ENCODE results near the gene LHCGR. TPM values are rescaled to one million over a fixed set of nuclear protein-coding genes. Genes with fewer than 3 reads are reported as not detected.
"Not testable (repeated sequence)": the region's sequence is repeated elsewhere in the genome, so short reads cannot be mapped to it uniquely, and the experiment has no call there.

The LHCGR gene
- total RNA-seq, 1 donor from 2014 or later: 0.12 TPM

DNA sequence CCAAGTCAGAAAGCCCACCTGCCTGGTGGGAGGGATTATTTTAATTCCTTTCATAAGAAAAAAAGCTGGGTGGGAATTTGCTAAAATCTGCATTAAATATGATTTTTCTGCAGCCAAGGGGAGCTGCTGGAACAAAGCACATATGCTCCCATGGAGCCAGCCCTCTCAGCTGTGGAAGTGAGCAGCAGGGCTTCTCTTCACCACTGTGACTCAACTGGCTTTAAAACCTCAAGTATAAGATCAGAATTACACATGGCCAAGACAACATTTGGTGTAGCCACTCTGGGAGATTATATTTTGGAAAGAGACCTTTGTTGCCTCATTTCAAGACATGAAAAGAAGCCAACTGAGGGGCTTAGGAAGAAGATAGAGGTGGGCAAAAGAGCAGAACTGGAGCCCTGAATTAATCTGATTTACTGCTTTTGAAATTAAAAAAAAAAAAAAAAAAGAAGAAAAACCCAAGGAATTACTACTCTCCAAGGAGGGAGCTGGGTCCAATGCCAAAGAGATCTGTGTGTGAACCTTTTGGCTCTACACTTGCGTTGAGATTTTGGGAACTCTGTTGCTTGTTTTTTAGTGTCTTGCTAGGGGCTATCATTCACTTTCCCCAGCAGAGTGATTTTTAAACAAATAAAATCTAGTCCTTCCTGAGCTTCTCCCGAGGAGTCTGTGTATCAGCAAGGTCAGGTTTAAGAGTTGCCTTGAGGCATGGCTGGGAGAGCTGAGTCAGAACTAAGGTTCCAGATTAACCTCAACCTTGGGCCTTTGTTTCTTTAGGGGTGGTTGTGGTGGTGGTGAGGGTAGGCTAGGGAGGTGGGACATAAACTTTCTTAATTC lies 6.0 kb downstream of the LHCGR start:
- no peak overlapping the region for H3K27ac Mint-ChIP-seq (ENCODE audit: unreplicated experiment)
- H3K36me3 Mint-ChIP-seq (ENCODE audit: low read depth): no peaks in the 10 kb centered on the region
- H3K27me3 Mint-ChIP-seq (ENCODE audit: low read depth): peaks cover 2% of the 10 kb centered on the region
- peaks cover 8% of the 10 kb centered on the region for H3K4me1 Mint-ChIP-seq
- H3K4me3 Mint-ChIP-seq: no peak overlapping the region
- TF ChIP-seq, protein P1, sequence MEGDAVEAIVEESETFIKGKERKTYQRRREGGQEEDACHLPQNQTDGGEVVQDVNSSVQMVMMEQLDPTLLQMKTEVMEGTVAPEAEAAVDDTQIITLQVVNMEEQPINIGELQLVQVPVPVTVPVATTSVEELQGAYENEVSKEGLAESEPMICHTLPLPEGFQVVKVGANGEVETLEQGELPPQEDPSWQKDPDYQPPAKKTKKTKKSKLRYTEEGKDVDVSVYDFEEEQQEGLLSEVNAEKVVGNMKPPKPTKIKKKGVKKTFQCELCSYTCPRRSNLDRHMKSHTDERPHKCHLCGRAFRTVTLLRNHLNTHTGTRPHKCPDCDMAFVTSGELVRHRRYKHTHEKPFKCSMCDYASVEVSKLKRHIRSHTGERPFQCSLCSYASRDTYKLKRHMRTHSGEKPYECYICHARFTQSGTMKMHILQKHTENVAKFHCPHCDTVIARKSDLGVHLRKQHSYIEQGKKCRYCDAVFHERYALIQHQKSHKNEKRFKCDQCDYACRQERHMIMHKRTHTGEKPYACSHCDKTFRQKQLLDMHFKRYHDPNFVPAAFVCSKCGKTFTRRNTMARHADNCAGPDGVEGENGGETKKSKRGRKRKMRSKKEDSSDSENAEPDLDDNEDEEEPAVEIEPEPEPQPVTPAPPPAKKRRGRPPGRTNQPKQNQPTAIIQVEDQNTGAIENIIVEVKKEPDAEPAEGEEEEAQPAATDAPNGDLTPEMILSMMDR (conservative IDR thresholded peaks at IDR 0.05): no peak
- no peak for DNase-seq (ENCODE audit: low read depth, low spot score)
- H3K9me3 Mint-ChIP-seq: peaks cover 2% of the 10 kb centered on the region

DNA sequence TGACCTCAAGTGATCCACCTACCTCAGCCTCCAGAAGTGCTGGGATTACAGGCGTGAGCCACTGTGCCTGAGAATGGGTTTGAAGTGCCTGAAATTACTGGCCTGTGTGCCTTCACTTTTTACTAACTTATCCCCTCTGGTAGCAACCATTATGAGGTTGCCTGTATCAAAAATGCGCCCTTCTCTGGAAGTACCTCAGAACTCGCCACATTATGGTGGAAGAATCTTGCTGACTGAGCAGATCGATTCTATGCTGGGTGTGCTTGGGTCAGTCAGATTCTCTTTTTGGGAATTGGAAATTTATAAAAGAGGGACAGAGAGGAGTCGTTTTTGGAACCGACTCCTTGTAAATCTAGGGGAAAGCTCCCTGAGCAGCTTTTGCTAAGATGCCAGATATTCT lies 8.2 kb downstream of the LHCGR start:
- no peaks in the 10 kb centered on the region for H3K4me1 Mint-ChIP-seq
- peaks cover 2% of the 10 kb centered on the region for H3K9me3 Mint-ChIP-seq
- TF ChIP-seq, protein P1 (conservative IDR thresholded peaks at IDR 0.05): no peak
- no peaks in the 10 kb centered on the region for H3K36me3 Mint-ChIP-seq (ENCODE audit: low read depth)
- no peaks in the 10 kb centered on the region for H3K27me3 Mint-ChIP-seq (ENCODE audit: low read depth)
- no peak overlapping the region for H3K27ac Mint-ChIP-seq (ENCODE audit: unreplicated experiment)
- H3K4me3 Mint-ChIP-seq: no peak overlapping the region
- no peak for DNase-seq (ENCODE audit: low read depth, low spot score)

DNA sequence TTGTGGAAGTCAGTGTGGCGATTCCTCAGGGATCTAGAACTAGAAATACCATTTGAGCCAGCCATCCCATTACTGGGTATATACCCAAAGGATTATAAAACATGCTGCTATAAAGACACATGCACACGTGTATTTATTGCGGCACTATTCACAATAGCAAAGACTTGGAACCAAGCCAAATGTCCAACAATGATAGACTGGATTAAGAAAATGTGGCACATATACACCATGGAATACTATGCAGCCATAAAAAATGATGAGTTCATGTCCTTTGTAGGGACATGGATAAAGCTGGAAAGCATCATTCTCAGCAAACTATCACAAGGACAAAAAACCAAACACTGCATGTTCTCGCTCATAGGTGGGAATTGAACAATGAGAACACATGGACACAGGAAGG lies 16.3 kb downstream of the LHCGR start:
- H3K4me3 Mint-ChIP-seq; H3K36me3 Mint-ChIP-seq (ENCODE audit: low read depth); H3K4me1 Mint-ChIP-seq; H3K27me3 Mint-ChIP-seq (ENCODE audit: low read depth); DNase-seq (ENCODE audit: low read depth, low spot score); H3K27ac Mint-ChIP-seq (ENCODE audit: unreplicated experiment); H3K9me3 Mint-ChIP-seq: not testable (repeated sequence)

DNA sequence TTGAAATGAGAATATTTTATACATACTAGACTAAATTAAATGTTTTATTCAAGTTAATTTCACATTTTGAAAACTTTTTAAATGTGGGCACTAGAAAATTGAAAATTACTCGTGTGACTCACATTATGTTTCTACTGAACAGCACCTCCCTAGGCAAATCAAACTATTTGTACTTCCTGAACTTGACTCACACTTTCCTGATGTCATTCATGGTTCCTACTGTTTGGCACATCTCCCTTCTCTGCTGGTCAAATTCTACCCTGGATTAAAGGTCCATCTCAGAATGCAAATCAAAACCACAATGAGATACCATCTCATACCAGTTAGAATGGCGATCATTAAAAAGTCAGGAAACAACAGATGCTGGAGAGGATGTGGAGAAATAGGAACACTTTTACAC lies 16.7 kb downstream of the LHCGR start:
- DNase-seq (ENCODE audit: low read depth, low spot score): no peak
- Mint-ChIP-seq H3K4me1 (peaks cover 9% of the 10 kb centered on the region), H3K4me3 (no peak overlapping the region), H3K9me3 (no peaks in the 10 kb centered on the region), H3K27ac (ENCODE audit: unreplicated experiment) (no peak overlapping the region), H3K36me3 (ENCODE audit: low read depth) (no peaks in the 10 kb centered on the region), H3K27me3 (ENCODE audit: low read depth) (no peaks in the 10 kb centered on the region)
- TF ChIP-seq, protein P1 (conservative IDR thresholded peaks at IDR 0.05): no peak

DNA sequence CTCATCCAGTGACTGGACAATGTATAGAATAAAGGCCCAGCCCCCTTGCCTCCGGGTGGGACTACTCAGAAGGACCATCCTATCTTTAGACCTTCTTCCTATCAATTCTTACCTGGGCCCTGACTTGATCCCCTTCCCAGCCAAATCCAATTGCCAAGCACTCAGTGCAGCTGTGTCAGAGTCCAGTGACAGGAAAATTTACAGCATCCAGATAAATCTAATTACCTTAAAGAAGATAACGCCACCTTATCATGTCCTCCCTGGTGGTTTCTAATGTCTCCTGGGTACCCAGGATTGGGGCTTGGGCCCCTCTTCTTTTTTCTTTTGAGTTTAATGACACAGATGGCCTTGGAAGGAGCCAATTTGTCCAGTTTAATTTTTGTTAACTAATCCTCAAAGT lies 19.3 kb downstream of the LHCGR start:
- H3K27ac Mint-ChIP-seq (ENCODE audit: unreplicated experiment): no peak overlapping the region
- no peaks in the 10 kb centered on the region for H3K36me3 Mint-ChIP-seq (ENCODE audit: low read depth)
- no peaks in the 10 kb centered on the region for H3K9me3 Mint-ChIP-seq
- no peaks in the 10 kb centered on the region for H3K27me3 Mint-ChIP-seq (ENCODE audit: low read depth)
- DNase-seq (ENCODE audit: low read depth, low spot score): no peak
- H3K4me1 Mint-ChIP-seq: peaks cover 15% of the 10 kb centered on the region
- no peak overlapping the region for H3K4me3 Mint-ChIP-seq
- TF ChIP-seq, protein P1 (conservative IDR thresholded peaks at IDR 0.05): no peak

DNA sequence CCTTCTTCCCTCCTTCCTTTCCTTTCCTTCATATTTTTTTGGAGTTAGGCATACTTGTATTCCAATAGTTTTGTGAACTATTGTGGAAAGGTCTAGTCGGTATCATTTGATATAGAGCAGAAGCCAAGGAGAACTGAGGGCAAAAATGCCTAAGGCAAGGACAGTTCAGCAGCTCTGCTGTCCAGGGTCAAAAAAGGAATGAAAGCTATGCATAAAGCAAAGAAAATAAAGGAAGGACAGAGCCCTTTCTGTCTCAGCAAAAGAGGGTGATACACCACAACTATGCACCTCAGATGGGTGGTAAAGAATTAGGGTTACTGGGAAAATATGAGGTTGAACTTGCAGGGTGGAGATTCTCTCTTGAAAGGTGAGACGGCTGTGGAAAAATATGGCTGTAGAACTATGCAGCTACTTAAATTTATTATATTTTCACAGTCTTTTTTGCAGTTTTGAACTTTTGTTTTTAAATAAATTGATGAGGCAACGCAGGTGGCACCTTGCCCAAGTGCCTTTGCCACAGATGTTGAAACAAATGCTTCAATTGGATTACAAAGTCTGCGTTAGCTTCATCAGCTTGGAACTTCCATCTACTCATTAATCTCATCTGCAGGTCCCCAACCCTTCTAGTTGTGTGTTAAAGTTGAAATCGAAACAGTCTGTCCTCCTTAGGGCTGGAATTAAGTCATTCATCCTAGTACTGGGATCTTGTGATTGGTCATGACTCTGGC lies 20.8 kb downstream of the LHCGR start:
- Mint-ChIP-seq H3K27ac (ENCODE audit: unreplicated experiment) (no peak overlapping the region), H3K36me3 (ENCODE audit: low read depth) (no peaks in the 10 kb centered on the region), H3K27me3 (ENCODE audit: low read depth) (no peaks in the 10 kb centered on the region), H3K4me1 (peaks cover 15% of the 10 kb centered on the region), H3K9me3 (no peaks in the 10 kb centered on the region), H3K4me3 (no peak overlapping the region)
- TF ChIP-seq, protein P1 (conservative IDR thresholded peaks at IDR 0.05): no peak
- DNase-seq (ENCODE audit: low read depth, low spot score): no peak
